Measurements from ENCODE around the gene WDR7.

Gene WDR7

GRCh38 chr18:57063601-57064103 is 412.5 kb downstream of the WDR7 start:
- no peak for DNase-seq (ENCODE audit: low read depth)
- H3K4me3 ChIP-seq (ENCODE audit: low read length) = no peak overlapping the region
- no peak for TF ChIP-seq CTCF (conservative IDR thresholded peaks at IDR 0.05; ENCODE audit: low read length)

- no peak for DNase-seq (ENCODE audit: low read depth)
- no peak for TF ChIP-seq CTCF (conservative IDR thresholded peaks at IDR 0.05; ENCODE audit: low read length)
- no peak overlapping the region for H3K4me3 ChIP-seq (ENCODE audit: low read length)
Observed at GRCh38 chr18:57073501-57074187, 422.5 kb downstream of the WDR7 start.

GRCh38 chr18:57075716-57076400 is 424.7 kb downstream of the WDR7 start:
- no peak for DNase-seq (ENCODE audit: low read depth)
- no peak for TF ChIP-seq CTCF (conservative IDR thresholded peaks at IDR 0.05; ENCODE audit: low read length)
- H3K4me3 ChIP-seq (ENCODE audit: low read length) = no peak overlapping the region

GRCh38 chr18:57077005-57077765 is 426.0 kb downstream of the WDR7 start:
- TF ChIP-seq CTCF (conservative IDR thresholded peaks at IDR 0.05; ENCODE audit: low read length) = no peak

GRCh38 chr18:57077786-57078552 is 426.8 kb downstream of the WDR7 start:
- TF ChIP-seq CTCF (conservative IDR thresholded peaks at IDR 0.05; ENCODE audit: low read length) = no peak
- no peak overlapping the region for H3K4me3 ChIP-seq (ENCODE audit: low read length)
- DNase-seq (ENCODE audit: low read depth) = no peak

More at GRCh38 chr18:57077005-57077765, 426.0 kb downstream of the WDR7 start:
- H3K4me3 ChIP-seq (ENCODE audit: low read length) = no peak overlapping the region
- no peak for DNase-seq (ENCODE audit: low read depth)

- H3K4me3 ChIP-seq (ENCODE audit: low read length) = no peak overlapping the region
Observed at GRCh38 chr18:57078614-57079013, 427.5 kb downstream of the WDR7 start.

More at GRCh38 chr18:57078614-57079013, 427.5 kb downstream of the WDR7 start:
- TF ChIP-seq CTCF (conservative IDR thresholded peaks at IDR 0.05; ENCODE audit: low read length) = no peak
- DNase-seq (ENCODE audit: low read depth) = no peak

All from AG10803 (cell line).